ENCODE results near the gene CYP27B1.
"Not testable (repeated sequence)": the region's sequence is repeated elsewhere in the genome, so short reads cannot be mapped to it uniquely, and the experiment has no call there.

The CYP27B1 gene

DNA sequence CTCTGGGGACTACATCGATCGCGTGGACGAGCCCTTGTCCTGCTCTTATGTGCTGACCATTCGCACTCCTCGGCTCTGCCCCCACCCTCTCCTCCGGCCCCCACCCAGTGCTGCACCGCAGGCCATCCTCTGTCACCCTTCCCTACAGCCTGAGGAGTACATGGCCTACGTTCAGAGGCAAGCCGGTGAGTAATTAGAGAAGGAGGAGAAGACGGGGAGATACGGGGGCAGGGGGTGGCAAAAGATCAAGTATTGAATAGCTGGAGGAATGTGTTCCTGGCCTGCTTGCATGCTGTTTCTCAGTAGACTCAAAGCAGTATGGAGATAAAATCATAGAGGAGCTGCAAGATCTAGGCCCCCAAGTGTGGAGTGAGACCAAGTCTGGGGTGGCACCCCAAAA lies 51.1 kb downstream of the CYP27B1 start:
- H3K27ac ChIP-seq: no peak overlapping the region

DNA sequence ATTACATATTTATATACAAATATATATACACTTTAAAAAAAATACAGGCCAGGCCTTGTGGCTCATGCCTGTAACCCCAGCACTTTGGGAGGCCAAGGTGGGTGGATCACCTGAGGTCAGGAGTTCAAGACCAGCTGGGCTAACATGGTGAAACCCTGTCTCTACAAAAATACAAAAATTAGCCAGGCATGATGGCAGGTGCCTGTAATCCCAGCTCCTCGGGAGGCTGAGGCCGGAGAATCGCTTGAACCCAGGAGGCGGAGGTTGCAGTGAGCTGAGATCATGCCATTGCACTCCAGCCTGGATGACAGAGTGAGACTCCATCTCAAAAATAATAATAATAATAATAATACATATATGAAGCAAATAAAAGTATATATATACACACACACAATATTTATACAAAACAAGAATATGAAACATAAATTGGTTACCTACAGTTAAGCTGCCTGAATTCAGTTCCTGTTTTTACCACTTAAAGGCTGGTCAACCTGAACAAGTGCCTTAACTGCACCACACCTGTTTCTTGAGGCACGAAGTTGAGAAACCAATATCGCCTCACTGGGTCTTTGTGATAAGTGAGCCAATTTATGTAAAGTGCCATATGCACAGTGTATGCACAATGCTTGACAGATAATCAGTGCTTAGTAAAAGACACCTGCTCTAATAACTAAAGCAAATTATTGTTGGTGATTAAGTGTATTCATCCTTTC lies 51.7 kb downstream of the CYP27B1 start:
- not testable (repeated sequence) for H3K27ac ChIP-seq

More for the DNA sequence above, 51.1 kb downstream of the CYP27B1 start:
- TF ChIP-seq, protein P1, sequence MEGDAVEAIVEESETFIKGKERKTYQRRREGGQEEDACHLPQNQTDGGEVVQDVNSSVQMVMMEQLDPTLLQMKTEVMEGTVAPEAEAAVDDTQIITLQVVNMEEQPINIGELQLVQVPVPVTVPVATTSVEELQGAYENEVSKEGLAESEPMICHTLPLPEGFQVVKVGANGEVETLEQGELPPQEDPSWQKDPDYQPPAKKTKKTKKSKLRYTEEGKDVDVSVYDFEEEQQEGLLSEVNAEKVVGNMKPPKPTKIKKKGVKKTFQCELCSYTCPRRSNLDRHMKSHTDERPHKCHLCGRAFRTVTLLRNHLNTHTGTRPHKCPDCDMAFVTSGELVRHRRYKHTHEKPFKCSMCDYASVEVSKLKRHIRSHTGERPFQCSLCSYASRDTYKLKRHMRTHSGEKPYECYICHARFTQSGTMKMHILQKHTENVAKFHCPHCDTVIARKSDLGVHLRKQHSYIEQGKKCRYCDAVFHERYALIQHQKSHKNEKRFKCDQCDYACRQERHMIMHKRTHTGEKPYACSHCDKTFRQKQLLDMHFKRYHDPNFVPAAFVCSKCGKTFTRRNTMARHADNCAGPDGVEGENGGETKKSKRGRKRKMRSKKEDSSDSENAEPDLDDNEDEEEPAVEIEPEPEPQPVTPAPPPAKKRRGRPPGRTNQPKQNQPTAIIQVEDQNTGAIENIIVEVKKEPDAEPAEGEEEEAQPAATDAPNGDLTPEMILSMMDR (conservative IDR thresholded peaks at IDR 0.05): no peak

GRCh38 chr12:57713209-57713608 lies 53.7 kb downstream of the CYP27B1 start:
- H3K27ac ChIP-seq: no peak overlapping the region
- TF ChIP-seq, protein P1 (conservative IDR thresholded peaks at IDR 0.05): no peak

DNA sequence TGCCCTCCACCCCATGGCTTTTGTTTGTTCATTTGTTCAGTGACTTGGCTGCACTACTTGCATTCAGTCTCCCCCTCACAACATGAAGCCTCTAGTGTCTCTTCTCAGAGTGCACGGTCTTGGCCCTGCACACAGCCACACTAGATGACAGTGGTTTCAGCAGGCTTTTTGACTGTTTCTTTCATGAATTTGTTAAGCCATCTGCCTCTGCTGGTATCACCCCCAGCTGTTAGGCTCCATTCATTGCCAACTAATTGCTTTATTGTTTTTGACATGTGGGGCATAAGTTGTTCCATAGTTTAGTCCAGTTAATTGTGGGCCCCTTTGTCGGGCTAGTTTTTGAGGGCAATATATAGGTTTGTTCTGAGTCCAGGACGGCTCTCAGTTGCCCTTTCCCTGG lies 54.2 kb downstream of the CYP27B1 start:
- TF ChIP-seq, protein P1 (conservative IDR thresholded peaks at IDR 0.05): no peak
- no peak overlapping the region for H3K27ac ChIP-seq
